ENCODE data around the gene FSIP1.

Gene FSIP1

GRCh38 chr15:39776068-39776467 lies 6.6 kb downstream of the FSIP1 start:
- Histone ChIP-seq H3K27me3 (ENCODE audit: insufficient read depth, low read depth, severe bottlenecking) (no peaks in the 10 kb centered on the region), H3K27ac (no peak overlapping the region), H3K36me3 (no peaks in the 10 kb centered on the region), H3K9me3 (ENCODE audit: severe bottlenecking) (no peaks in the 10 kb centered on the region), H3K4me3 (ENCODE audit: low read depth, low read length) (no peak overlapping the region)
- DNase-seq, result no peak
- no peak for TF ChIP-seq CTCF (IDR thresholded peaks at IDR 0.05; ENCODE audit: low read depth, low read length)

GRCh38 chr15:39774688-39775267 lies 7.9 kb downstream of the FSIP1 start:
- no peaks in the 10 kb centered on the region for H3K36me3 ChIP-seq
- no peaks in the 10 kb centered on the region for H3K27me3 ChIP-seq (ENCODE audit: insufficient read depth, low read depth, severe bottlenecking)
- no peak overlapping the region for H3K27ac ChIP-seq
- no peaks in the 10 kb centered on the region for H3K9me3 ChIP-seq (ENCODE audit: severe bottlenecking)
- TF ChIP-seq CTCF (IDR thresholded peaks at IDR 0.05; ENCODE audit: low read depth, low read length), result no peak
- no peak overlapping the region for H3K4me3 ChIP-seq (ENCODE audit: low read depth, low read length)
- DNase-seq, result peak; percentile 26

GRCh38 chr15:39770748-39771689 lies 11.6 kb downstream of the FSIP1 start:
- TF ChIP-seq CTCF (IDR thresholded peaks at IDR 0.05; ENCODE audit: low read depth, low read length), result no peak
- Histone ChIP-seq H3K9me3 (ENCODE audit: severe bottlenecking) (no peaks in the 10 kb centered on the region), H3K36me3 (no peaks in the 10 kb centered on the region), H3K27me3 (ENCODE audit: insufficient read depth, low read depth, severe bottlenecking) (no peaks in the 10 kb centered on the region), H3K4me3 (ENCODE audit: low read depth, low read length) (no peak overlapping the region), H3K27ac (no peak overlapping the region)
- no peak for DNase-seq

- no peak for TF ChIP-seq CTCF (IDR thresholded peaks at IDR 0.05; ENCODE audit: low read depth, low read length)
- no peaks in the 10 kb centered on the region for H3K36me3 ChIP-seq
Observed at GRCh38 chr15:39767921-39768320, 14.7 kb downstream of the FSIP1 start.

GRCh38 chr15:39761006-39761405 lies 21.6 kb downstream of the FSIP1 start:
- H3K36me3 ChIP-seq, result no peaks in the 10 kb centered on the region
- no peak overlapping the region for H3K27ac ChIP-seq
- no peak for TF ChIP-seq CTCF (IDR thresholded peaks at IDR 0.05; ENCODE audit: low read depth, low read length)
- no peaks in the 10 kb centered on the region for H3K9me3 ChIP-seq (ENCODE audit: severe bottlenecking)
- no peak overlapping the region for H3K4me3 ChIP-seq (ENCODE audit: low read depth, low read length)
- DNase-seq, result no peak
- H3K27me3 ChIP-seq (ENCODE audit: insufficient read depth, low read depth, severe bottlenecking), result no peaks in the 10 kb centered on the region

More at GRCh38 chr15:39767921-39768320, 14.7 kb downstream of the FSIP1 start:
- H3K9me3 ChIP-seq (ENCODE audit: severe bottlenecking), result no peaks in the 10 kb centered on the region
- H3K27me3 ChIP-seq (ENCODE audit: insufficient read depth, low read depth, severe bottlenecking), result no peaks in the 10 kb centered on the region
- H3K4me3 ChIP-seq (ENCODE audit: low read depth, low read length), result no peak overlapping the region
- no peak for DNase-seq
- no peak overlapping the region for H3K27ac ChIP-seq
